ENCODE data around the gene PCGF3.

GRCh38 chr4:718460-718859 is 12.8 kb downstream of the PCGF3 start:
- no peak for TF ChIP-seq TAF1 (IDR thresholded peaks at IDR 0.05; ENCODE audit: control insufficient read depth, extremely low read depth, insufficient read depth, low read length, severe bottlenecking)
- TF ChIP-seq CREB1 (IDR thresholded peaks at IDR 0.05) = no peak
- TF ChIP-seq CREB1 (CRISPR knock-in tag; IDR thresholded peaks at IDR 0.05) = no peak
- TF ChIP-seq CEBPG (CRISPR knock-in tag; IDR thresholded peaks at IDR 0.05) = no peak
- no peak for TF ChIP-seq CEBPG (tag; conservative IDR thresholded peaks at IDR 0.05 in 1 of 2, IDR thresholded peaks at IDR 0.05 in 1 of 2)
- no peak for TF ChIP-seq CBFB (CRISPR knock-in tag; IDR thresholded peaks at IDR 0.05)
- no peak for TF ChIP-seq CTCF (IDR thresholded peaks at IDR 0.05 in 2 of 3, conservative IDR thresholded peaks at IDR 0.05 in 1 of 3; ENCODE audit: insufficient read depth in 2 of 3, low read depth in 1 of 3, low read length in 3 of 3)
- TF ChIP-seq DPF2 (IDR thresholded peaks at IDR 0.05) = no peak
- no peak for TF ChIP-seq FOXK1 (CRISPR knock-in tag; IDR thresholded peaks at IDR 0.05; ENCODE audit: borderline replicate concordance)

All from K562 (cell line).